GM18870 (cell line): ENCODE measurements around the gene SLC16A14.
"Not testable (repeated sequence)": the region's sequence is repeated elsewhere in the genome, so short reads cannot be mapped to it uniquely, and the experiment has no call there.

Source experiments
- ATAC-seq: cut with Tn5 transposase; IDR thresholded peaks from one replicate; pipeline ENCODE4 v1.9.1; 2021; ENCODE audit warnings: moderate library complexity; ENCODE audit not compliant: unreplicated experiment

The SLC16A14 gene

GRCh38 chr2:230068651-230069055 lies at the start of gene SLC16A14:
Gene SLC16A14, minus strand, starts transcription at chr2:230068924. Its CDS starts 9,572 bp downstream, at chr2:230059352.
- no peak for ATAC-seq

GRCh38 chr2:230106771-230107170 lies 38.0 kb upstream of the SLC16A14 start:
- no peak for ATAC-seq

GRCh38 chr2:230101967-230102366 lies 33.2 kb upstream of the SLC16A14 start:
- ATAC-seq: not testable (repeated sequence)

- ATAC-seq: no peak
Measured at GRCh38 chr2:230097841-230098240, 29.1 kb upstream of the SLC16A14 start.

GRCh38 chr2:230097424-230097823 lies 28.7 kb upstream of the SLC16A14 start:
- ATAC-seq: no peak

- ATAC-seq: no peak
Measured at GRCh38 chr2:230090967-230091366, 22.2 kb upstream of the SLC16A14 start.

GRCh38 chr2:230085201-230085600 lies 16.5 kb upstream of the SLC16A14 start:
- no peak for ATAC-seq

GRCh38 chr2:230077851-230078547 lies 9.3 kb upstream of the SLC16A14 start:
- ATAC-seq: no peak

GRCh38 chr2:230076819-230077218 lies 8.1 kb upstream of the SLC16A14 start:
- no peak for ATAC-seq

- ATAC-seq: no peak
Measured at GRCh38 chr2:230075988-230076631, 7.4 kb upstream of the SLC16A14 start.

- ATAC-seq: no peak
Measured at GRCh38 chr2:230071421-230071820, 2.7 kb upstream of the SLC16A14 start.

GRCh38 chr2:230069402-230069801 lies 678 bp upstream of the SLC16A14 start:
- no peak for ATAC-seq

- no peak for ATAC-seq
Measured at GRCh38 chr2:230068016-230068650, 591 bp downstream of the SLC16A14 start.

- no peak for ATAC-seq
Measured at GRCh38 chr2:230060672-230061293, 7.9 kb downstream of the SLC16A14 start.

GRCh38 chr2:230053753-230054478 lies 14.8 kb downstream of the SLC16A14 start:
- no peak for ATAC-seq

GRCh38 chr2:230052299-230052698 lies 16.4 kb downstream of the SLC16A14 start:
- no peak for ATAC-seq

- ATAC-seq: no peak
Measured at GRCh38 chr2:230050136-230050535, 18.6 kb downstream of the SLC16A14 start.

- ATAC-seq: no peak
Measured at GRCh38 chr2:230048010-230048671, 20.6 kb downstream of the SLC16A14 start.

GRCh38 chr2:230046491-230046890 lies 22.2 kb downstream of the SLC16A14 start:
- no peak for ATAC-seq

GRCh38 chr2:230043461-230043860 lies 25.3 kb downstream of the SLC16A14 start:
- no peak for ATAC-seq
